ENCODE measurements around the gene CDC14B. TPM values are rescaled to one million over a fixed set of nuclear protein-coding genes. Genes with fewer than 3 reads are reported as not detected.

CDC14B gene
- total and polyA plus RNA-seq, 2 of the 4 experiments (the other 2 are of a cell fraction): 9.7 to 26.3 TPM

DNA sequence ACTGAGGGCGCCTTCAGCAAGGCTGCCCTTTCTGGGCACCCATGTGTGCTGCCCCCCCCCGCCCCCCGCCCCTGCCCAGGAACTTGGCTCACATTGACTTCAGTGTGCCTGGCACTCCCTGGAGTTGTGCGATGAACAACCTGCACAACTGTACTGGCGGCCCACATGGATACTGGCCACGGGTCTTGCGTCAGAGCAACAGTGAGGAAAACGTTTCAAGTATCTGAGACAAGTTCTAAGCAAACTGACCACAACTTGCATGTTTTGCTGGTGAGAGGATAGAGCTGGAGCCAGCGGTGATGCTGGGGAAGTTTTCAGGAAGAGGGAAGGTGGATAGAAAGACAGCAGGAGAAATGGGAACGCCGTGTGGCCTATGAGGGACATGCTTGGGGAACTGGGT, 124.3 kb downstream of the CDC14B start:
- peak overlapping the region; percentile 10 for H2BK5ac ChIP-seq (ENCODE audit: low read depth, low read length, poor library complexity, severe bottlenecking)
- no peak overlapping the region for H3K56ac ChIP-seq (ENCODE audit: extremely low read depth, insufficient read depth, low read length)
- H3K27ac ChIP-seq (ENCODE audit: insufficient read depth, low read length): peak overlapping the region; percentile 19; the same call in 1 of the 2 replicates
- POLR2A ChIA-PET (ENCODE audit: unreplicated experiment): no interaction called here
- H3K9me1 ChIP-seq (ENCODE audit: insufficient read depth, low read length): peaks cover 17% of the 10 kb centered on the region
- H3K79me1 ChIP-seq (ENCODE audit: low read depth in 1 of 2, low read length in 2 of 2): peaks cover 0 to 12% of the 10 kb centered on the region in 2 experiments; a peak in 1 of 4 replicates
- H4K20me1 ChIP-seq (ENCODE audit: insufficient read depth, low read length): peaks cover 14% of the 10 kb centered on the region
- 0 out of 2 replicates have a peak, but pooled peaks have one; percentile 7 for TF ChIP-seq FOS (IDR thresholded peaks at IDR 0.05; ENCODE audit: low read depth, low read length)
- TF ChIP-seq CEBPB (IDR thresholded peaks at IDR 0.05; ENCODE audit: low read depth, low read length): peak; percentile 99
- TF ChIP-seq, protein P1, sequence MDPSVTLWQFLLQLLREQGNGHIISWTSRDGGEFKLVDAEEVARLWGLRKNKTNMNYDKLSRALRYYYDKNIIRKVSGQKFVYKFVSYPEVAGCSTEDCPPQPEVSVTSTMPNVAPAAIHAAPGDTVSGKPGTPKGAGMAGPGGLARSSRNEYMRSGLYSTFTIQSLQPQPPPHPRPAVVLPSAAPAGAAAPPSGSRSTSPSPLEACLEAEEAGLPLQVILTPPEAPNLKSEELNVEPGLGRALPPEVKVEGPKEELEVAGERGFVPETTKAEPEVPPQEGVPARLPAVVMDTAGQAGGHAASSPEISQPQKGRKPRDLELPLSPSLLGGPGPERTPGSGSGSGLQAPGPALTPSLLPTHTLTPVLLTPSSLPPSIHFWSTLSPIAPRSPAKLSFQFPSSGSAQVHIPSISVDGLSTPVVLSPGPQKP (IDR thresholded peaks at IDR 0.05; ENCODE audit: borderline replicate concordance, low read depth, low read length): no peak
- no peak for TF ChIP-seq MAZ (IDR thresholded peaks at IDR 0.05; ENCODE audit: borderline replicate concordance, low read depth, low read length)
- no peak for TF ChIP-seq NFE2L2 (IDR thresholded peaks at IDR 0.05; ENCODE audit: low read depth, low read length)
- TF ChIP-seq BHLHE40 (IDR thresholded peaks at IDR 0.05; ENCODE audit: low read depth, low read length): peak; percentile 78
- TF ChIP-seq MXI1 (IDR thresholded peaks at IDR 0.05; ENCODE audit: borderline replicate concordance, low read depth, low read length): peak; percentile 22; the same call in 1 of the 2 replicates
- no peak for TF ChIP-seq RFX5 (IDR thresholded peaks at IDR 0.05; ENCODE audit: low read depth, low read length)
- no peak for TF ChIP-seq SMC3 (IDR thresholded peaks at IDR 0.05; ENCODE audit: low read depth, low read length)
- TF ChIP-seq, protein P2, sequence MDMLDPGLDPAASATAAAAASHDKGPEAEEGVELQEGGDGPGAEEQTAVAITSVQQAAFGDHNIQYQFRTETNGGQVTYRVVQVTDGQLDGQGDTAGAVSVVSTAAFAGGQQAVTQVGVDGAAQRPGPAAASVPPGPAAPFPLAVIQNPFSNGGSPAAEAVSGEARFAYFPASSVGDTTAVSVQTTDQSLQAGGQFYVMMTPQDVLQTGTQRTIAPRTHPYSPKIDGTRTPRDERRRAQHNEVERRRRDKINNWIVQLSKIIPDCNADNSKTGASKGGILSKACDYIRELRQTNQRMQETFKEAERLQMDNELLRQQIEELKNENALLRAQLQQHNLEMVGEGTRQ (IDR thresholded peaks at IDR 0.05; ENCODE audit: low read depth, low read length): no peak
- H3K9ac ChIP-seq (ENCODE audit: low read depth, low read length): no peak overlapping the region
- H3K36me3 ChIP-seq (ENCODE audit: control insufficient read depth, insufficient read depth, low read length): peaks cover 3% of the 10 kb centered on the region; the same call in 1 of the 2 replicates
- in situ Hi-C loops (cut with MboI; ENCODE audit: low sequenced_read_pairs) (no loop called here), dilution Hi-C loops (cut with HindIII; ENCODE audit: low sequenced_read_pairs, unreplicated experiment) (no loop called here), intact Hi-C loops (cut with micrococcal nuclease) (loop anchor here (5.0 kb wide), 1 partner anchor 43 kb away; the partner anchor contains the start of gene HABP4)
- peak overlapping the region; percentile 0 for H2AFZ ChIP-seq (replicated peaks; ENCODE audit: low read length, poor library complexity)
- no peak overlapping the region for H3K4me2 ChIP-seq (ENCODE audit: low read depth, low read length)
- H3K23ac ChIP-seq (ENCODE audit: low read depth, low read length): no peak overlapping the region
- CTCF ChIA-PET: no interaction called here
- WGBS, 2 experiments (ENCODE audit: extremely low coverage in 2 of 2, insufficient read length in 1 of 2): 58% methylated on average over 6 of the region's 11 CpGs; no CpG with 5 or more reads in 1 of the 2 experiments
- no peak overlapping the region for H2BK120ac ChIP-seq (ENCODE audit: low read depth, low read length)
- H2AK5ac ChIP-seq (ENCODE audit: low read depth, low read length): no peak overlapping the region
- no peaks in the 10 kb centered on the region for H3K27me3 ChIP-seq (ENCODE audit: control insufficient read depth, insufficient read depth, low read length)
- H3K4ac ChIP-seq (ENCODE audit: low read depth, low read length): peak overlapping the region; percentile 56; the same call in 1 of the 2 replicates
- H2BK15ac ChIP-seq (ENCODE audit: low read depth, low read length): no peak overlapping the region
- H4K5ac ChIP-seq (ENCODE audit: low read depth, low read length): no peak overlapping the region
- H3K18ac ChIP-seq (ENCODE audit: low read depth, low read length): no peak overlapping the region
- BruUV-seq (replicated peaks): no TSS peak
- no peaks in the 10 kb centered on the region for H3K9me3 ChIP-seq (ENCODE audit: control insufficient read depth, insufficient read depth, low read length)
- no peak overlapping the region; a peak in 1 of 4 replicates for H4K8ac ChIP-seq (ENCODE audit: low read depth in 2 of 2, low read length in 2 of 2)
- H3K4me3 ChIP-seq (ENCODE audit: insufficient read depth, low read depth, low read length): no peak overlapping the region
- peaks cover 18% of the 10 kb centered on the region for H3K4me1 ChIP-seq (ENCODE audit: control insufficient read depth, insufficient read depth, low read length)
- H2BK20ac ChIP-seq (ENCODE audit: low read depth, low read length): no peak overlapping the region; the same call in 1 of the 2 replicates
- H2AK9ac ChIP-seq (replicated peaks; ENCODE audit: low read depth, low read length, poor library complexity): no peak overlapping the region
- ATAC-seq (ENCODE audit: low read depth) (peak; percentile 82), DNase-seq (peak; percentile 95)
- no peak overlapping the region for H4K91ac ChIP-seq (ENCODE audit: insufficient read depth, low read depth, low read length)
- H3K14ac ChIP-seq (replicated peaks; ENCODE audit: low read depth, low read length): 0 out of 2 replicates have a peak overlapping the region, but pooled peaks have one; percentile 13

Data from IMR-90 (cell line).